Measurements from ENCODE around the gene TCL1A.

DNA sequence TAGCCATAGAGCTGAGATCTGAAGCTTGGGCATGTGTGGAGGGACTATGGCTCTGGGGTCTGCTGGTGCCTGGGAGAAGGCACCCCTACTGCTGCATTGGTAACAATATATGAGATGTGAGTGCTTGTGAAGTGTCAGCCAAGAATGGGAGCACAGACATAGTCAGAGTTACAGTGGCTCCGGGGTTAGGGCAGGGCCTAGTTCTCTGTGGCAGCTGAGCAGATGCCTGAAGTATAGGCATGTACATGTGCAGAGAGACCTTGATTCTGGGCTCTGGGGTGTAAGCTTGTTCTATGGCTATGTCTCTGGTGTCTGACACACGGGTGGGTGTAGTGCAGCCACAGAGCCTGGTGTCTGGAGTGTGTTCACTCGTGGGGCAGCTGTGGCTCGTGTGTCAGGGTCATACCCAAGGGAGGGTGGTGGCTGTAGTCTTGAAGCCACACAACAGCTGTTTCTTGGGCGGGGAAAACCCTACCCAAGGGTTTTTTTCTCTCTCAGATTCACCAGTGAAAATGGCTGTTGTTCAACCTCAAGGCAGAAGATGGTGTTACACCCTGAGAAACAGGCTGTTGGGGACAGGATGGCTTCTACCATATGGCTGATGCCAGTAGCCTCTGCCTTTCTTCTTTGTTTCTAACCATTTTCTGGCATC, 11.9 kb upstream of the TCL1A start:
- TF ChIP-seq ZNF274 (IDR thresholded peaks at IDR 0.05; ENCODE audit: insufficient read depth, insufficient read length) (no peak), JUNB (IDR thresholded peaks at IDR 0.05) (no peak), MEF2B (IDR thresholded peaks at IDR 0.05; ENCODE audit: partially characterized antibody, poor library complexity, severe bottlenecking) (peak; percentile 86), BHLHE40 (IDR thresholded peaks at IDR 0.05; ENCODE audit: borderline replicate concordance in 1 of 2, low read depth in 2 of 2, low read length in 1 of 2) (peak; percentile 81 to 83), EP300 (IDR thresholded peaks at IDR 0.05; ENCODE audit: borderline replicate concordance in 1 of 2, control insufficient read depth in 1 of 2, low read depth in 2 of 2, low read length in 2 of 2) (peak in 1 of 2 experiments; percentile 28; a peak in 1 of 4 replicates), TCF12 (IDR thresholded peaks at IDR 0.05; ENCODE audit: low read depth, low read length) (peak; percentile 98), SIX5 (IDR thresholded peaks at IDR 0.05; ENCODE audit: low read depth, low read length, severe bottlenecking) (no peak), POLR2A (IDR thresholded peaks at IDR 0.05; ENCODE audit: low read depth, low read length) (peak; percentile 24; the same call in 1 of the 2 replicates), ETV6 (conservative IDR thresholded peaks at IDR 0.05 in 1 of 2, IDR thresholded peaks at IDR 0.05 in 1 of 2; ENCODE audit: borderline replicate concordance in 1 of 2, low read depth in 1 of 2) (no peak)
- TF ChIP-seq, protein P1, sequence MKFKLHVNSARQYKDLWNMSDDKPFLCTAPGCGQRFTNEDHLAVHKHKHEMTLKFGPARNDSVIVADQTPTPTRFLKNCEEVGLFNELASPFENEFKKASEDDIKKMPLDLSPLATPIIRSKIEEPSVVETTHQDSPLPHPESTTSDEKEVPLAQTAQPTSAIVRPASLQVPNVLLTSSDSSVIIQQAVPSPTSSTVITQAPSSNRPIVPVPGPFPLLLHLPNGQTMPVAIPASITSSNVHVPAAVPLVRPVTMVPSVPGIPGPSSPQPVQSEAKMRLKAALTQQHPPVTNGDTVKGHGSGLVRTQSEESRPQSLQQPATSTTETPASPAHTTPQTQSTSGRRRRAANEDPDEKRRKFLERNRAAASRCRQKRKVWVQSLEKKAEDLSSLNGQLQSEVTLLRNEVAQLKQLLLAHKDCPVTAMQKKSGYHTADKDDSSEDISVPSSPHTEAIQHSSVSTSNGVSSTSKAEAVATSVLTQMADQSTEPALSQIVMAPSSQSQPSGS (IDR thresholded peaks at IDR 0.05; ENCODE audit: low read length), result no peak
- TF ChIP-seq, protein P2, sequence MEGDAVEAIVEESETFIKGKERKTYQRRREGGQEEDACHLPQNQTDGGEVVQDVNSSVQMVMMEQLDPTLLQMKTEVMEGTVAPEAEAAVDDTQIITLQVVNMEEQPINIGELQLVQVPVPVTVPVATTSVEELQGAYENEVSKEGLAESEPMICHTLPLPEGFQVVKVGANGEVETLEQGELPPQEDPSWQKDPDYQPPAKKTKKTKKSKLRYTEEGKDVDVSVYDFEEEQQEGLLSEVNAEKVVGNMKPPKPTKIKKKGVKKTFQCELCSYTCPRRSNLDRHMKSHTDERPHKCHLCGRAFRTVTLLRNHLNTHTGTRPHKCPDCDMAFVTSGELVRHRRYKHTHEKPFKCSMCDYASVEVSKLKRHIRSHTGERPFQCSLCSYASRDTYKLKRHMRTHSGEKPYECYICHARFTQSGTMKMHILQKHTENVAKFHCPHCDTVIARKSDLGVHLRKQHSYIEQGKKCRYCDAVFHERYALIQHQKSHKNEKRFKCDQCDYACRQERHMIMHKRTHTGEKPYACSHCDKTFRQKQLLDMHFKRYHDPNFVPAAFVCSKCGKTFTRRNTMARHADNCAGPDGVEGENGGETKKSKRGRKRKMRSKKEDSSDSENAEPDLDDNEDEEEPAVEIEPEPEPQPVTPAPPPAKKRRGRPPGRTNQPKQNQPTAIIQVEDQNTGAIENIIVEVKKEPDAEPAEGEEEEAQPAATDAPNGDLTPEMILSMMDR (IDR thresholded peaks at IDR 0.05 in 2 of 3, conservative IDR thresholded peaks at IDR 0.05 in 1 of 3; ENCODE audit: control insufficient read depth in 2 of 3, extremely low read depth in 1 of 3, insufficient read depth in 1 of 3, low read depth in 3 of 3, low read length in 3 of 3), result peak in 1 of 3 experiments; percentile 54; a peak in 2 of 6 replicates
- TF ChIP-seq, protein P3, sequence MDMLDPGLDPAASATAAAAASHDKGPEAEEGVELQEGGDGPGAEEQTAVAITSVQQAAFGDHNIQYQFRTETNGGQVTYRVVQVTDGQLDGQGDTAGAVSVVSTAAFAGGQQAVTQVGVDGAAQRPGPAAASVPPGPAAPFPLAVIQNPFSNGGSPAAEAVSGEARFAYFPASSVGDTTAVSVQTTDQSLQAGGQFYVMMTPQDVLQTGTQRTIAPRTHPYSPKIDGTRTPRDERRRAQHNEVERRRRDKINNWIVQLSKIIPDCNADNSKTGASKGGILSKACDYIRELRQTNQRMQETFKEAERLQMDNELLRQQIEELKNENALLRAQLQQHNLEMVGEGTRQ (IDR thresholded peaks at IDR 0.05; ENCODE audit: borderline replicate concordance, low read depth, low read length), result no peak

Data from GM12878 (cell line).